ENCODE data around the gene STX2. TPM values are rescaled to one million over a fixed set of nuclear protein-coding genes. Genes with fewer than 3 reads are reported as not detected.
A peak's percentile ranks its signal among the peaks of the same experiment; 100 is the strongest.

STX2 gene
- total RNA-seq, 1 donor, result 43.8 TPM

DNA sequence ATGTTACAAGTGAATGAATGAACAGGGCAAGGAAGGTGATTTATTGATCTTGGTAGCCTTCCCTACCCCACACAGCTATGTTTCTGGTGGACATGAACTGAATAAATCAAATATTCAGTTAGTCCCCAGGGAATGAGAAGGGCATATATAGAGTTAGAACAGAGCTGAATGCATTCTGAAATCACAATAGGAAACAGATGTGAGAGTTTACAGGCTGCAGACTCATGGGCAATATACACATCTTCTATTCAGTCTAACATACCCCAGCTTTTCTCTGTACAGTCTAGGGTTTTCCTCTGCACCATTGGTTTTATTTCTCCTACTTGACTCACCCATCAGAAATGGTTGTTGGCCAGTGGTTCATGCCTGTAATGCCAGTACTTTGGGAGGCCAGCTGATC, 7.3 kb upstream of the STX2 start:
- Histone ChIP-seq H3K4me1 (ENCODE audit: insufficient read depth, low read length) (peaks cover 8% of the 10 kb centered on the region), H3K27ac (ENCODE audit: low read depth, low read length) (no peak overlapping the region), H3K79me2 (ENCODE audit: insufficient read depth, low read length) (no peaks in the 10 kb centered on the region), H3K36me3 (ENCODE audit: insufficient read depth, low read length) (no peaks in the 10 kb centered on the region), H3K9me3 (ENCODE audit: low read depth, low read length) (no peaks in the 10 kb centered on the region), H3K4me3 (ENCODE audit: insufficient read depth, low read length) (no peak overlapping the region), H2AFZ (ENCODE audit: low read length) (no peak overlapping the region), H3K4me2 (ENCODE audit: insufficient read depth, low read length) (no peak overlapping the region), H3K27me3 (ENCODE audit: insufficient read depth, low read length) (no peaks in the 10 kb centered on the region), H4K20me1 (ENCODE audit: insufficient read depth, low read length) (no peaks in the 10 kb centered on the region)
- TF ChIP-seq, protein P1, sequence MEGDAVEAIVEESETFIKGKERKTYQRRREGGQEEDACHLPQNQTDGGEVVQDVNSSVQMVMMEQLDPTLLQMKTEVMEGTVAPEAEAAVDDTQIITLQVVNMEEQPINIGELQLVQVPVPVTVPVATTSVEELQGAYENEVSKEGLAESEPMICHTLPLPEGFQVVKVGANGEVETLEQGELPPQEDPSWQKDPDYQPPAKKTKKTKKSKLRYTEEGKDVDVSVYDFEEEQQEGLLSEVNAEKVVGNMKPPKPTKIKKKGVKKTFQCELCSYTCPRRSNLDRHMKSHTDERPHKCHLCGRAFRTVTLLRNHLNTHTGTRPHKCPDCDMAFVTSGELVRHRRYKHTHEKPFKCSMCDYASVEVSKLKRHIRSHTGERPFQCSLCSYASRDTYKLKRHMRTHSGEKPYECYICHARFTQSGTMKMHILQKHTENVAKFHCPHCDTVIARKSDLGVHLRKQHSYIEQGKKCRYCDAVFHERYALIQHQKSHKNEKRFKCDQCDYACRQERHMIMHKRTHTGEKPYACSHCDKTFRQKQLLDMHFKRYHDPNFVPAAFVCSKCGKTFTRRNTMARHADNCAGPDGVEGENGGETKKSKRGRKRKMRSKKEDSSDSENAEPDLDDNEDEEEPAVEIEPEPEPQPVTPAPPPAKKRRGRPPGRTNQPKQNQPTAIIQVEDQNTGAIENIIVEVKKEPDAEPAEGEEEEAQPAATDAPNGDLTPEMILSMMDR (IDR thresholded peaks at IDR 0.05; ENCODE audit: extremely low read depth, low read depth, low read length), result no peak
- DNase-seq (ENCODE audit: insufficient read length, low spot score, missing footprints), result no peak

GRCh38 chr12:130839770-130840404, 837 bp upstream of the STX2 start:
- Histone ChIP-seq H3K36me3 (ENCODE audit: insufficient read depth, low read length) (peaks cover 1% of the 10 kb centered on the region), H3K4me2 (ENCODE audit: insufficient read depth, low read length) (peak overlapping the region; percentile 90), H4K20me1 (ENCODE audit: insufficient read depth, low read length) (peaks cover 8% of the 10 kb centered on the region), H2AFZ (ENCODE audit: low read length) (peak overlapping the region; percentile 89), H3K79me2 (ENCODE audit: insufficient read depth, low read length) (peaks cover 35% of the 10 kb centered on the region), H3K9me3 (ENCODE audit: low read depth, low read length) (no peaks in the 10 kb centered on the region), H3K27ac (ENCODE audit: low read depth, low read length) (no peak overlapping the region), H3K27me3 (ENCODE audit: insufficient read depth, low read length) (no peaks in the 10 kb centered on the region), H3K4me1 (ENCODE audit: insufficient read depth, low read length) (peaks cover 10% of the 10 kb centered on the region), H3K4me3 (ENCODE audit: insufficient read depth, low read length) (peak overlapping the region; percentile 86)
- TF ChIP-seq, protein P1 (IDR thresholded peaks at IDR 0.05; ENCODE audit: extremely low read depth, low read depth, low read length), result no peak
- DNase-seq (ENCODE audit: insufficient read length, low spot score, missing footprints), result no peak

DNA sequence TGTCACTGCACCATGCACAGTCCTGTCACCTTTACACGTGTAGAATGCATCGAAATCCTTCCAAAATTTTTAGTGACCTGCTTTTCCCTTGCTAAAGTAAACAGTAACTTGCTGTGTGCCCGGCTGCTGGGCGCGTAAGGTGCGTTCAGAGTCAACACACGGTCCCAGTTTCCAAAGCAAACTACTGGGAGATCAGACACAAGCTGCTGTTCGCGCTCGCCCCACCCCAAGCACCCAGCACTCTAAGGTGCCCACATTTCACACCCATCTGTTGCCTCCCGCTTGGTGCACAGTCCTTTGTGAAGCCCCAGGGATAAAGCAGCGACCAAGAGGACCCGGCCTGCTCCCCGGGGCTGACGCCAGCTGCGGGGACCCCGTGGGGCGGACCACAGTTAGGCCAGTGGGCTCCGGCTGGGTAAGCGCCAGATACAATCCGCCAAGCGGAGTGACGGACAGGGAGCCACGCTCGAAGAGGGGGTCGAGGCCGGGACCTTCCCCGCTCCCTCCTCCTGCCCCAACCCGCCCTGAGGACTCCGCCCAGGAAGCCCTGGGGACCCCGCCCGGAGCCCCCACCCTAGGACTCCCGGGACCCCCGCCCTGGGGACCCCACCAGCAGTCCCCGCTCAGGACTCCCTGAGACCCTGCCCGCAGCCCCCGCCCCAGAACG, 633 bp downstream of the STX2 start:
- Histone ChIP-seq H3K4me3 (ENCODE audit: insufficient read depth, low read length) (peak overlapping the region; percentile 86), H3K9me3 (ENCODE audit: low read depth, low read length) (no peaks in the 10 kb centered on the region), H3K4me2 (ENCODE audit: insufficient read depth, low read length) (peak overlapping the region; percentile 93), H3K79me2 (ENCODE audit: insufficient read depth, low read length) (peaks cover 45% of the 10 kb centered on the region), H3K36me3 (ENCODE audit: insufficient read depth, low read length) (peaks cover 2% of the 10 kb centered on the region), H3K4me1 (ENCODE audit: insufficient read depth, low read length) (peaks cover 10% of the 10 kb centered on the region), H3K27me3 (ENCODE audit: insufficient read depth, low read length) (no peaks in the 10 kb centered on the region), H3K27ac (ENCODE audit: low read depth, low read length) (peak overlapping the region; percentile 28), H2AFZ (ENCODE audit: low read length) (peak overlapping the region; percentile 85), H4K20me1 (ENCODE audit: insufficient read depth, low read length) (peaks cover 10% of the 10 kb centered on the region)
- no peak for DNase-seq (ENCODE audit: insufficient read length, low spot score, missing footprints)
- TF ChIP-seq, protein P1 (IDR thresholded peaks at IDR 0.05; ENCODE audit: extremely low read depth, low read depth, low read length), result no peak

GRCh38 chr12:130835436-130835835, 3.6 kb downstream of the STX2 start:
- peaks cover 21% of the 10 kb centered on the region for H3K4me1 ChIP-seq (ENCODE audit: insufficient read depth, low read length)
- H3K9me3 ChIP-seq (ENCODE audit: low read depth, low read length), result no peaks in the 10 kb centered on the region
- H4K20me1 ChIP-seq (ENCODE audit: insufficient read depth, low read length), result peaks cover 25% of the 10 kb centered on the region
- no peak overlapping the region for H3K27ac ChIP-seq (ENCODE audit: low read depth, low read length)
- H3K27me3 ChIP-seq (ENCODE audit: insufficient read depth, low read length), result no peaks in the 10 kb centered on the region
- H3K36me3 ChIP-seq (ENCODE audit: insufficient read depth, low read length), result peaks cover 2% of the 10 kb centered on the region
- no peak for DNase-seq (ENCODE audit: insufficient read length, low spot score, missing footprints)
- H3K79me2 ChIP-seq (ENCODE audit: insufficient read depth, low read length), result peaks cover 71% of the 10 kb centered on the region
- TF ChIP-seq, protein P1 (IDR thresholded peaks at IDR 0.05; ENCODE audit: extremely low read depth, low read depth, low read length), result no peak
- H3K4me2 ChIP-seq (ENCODE audit: insufficient read depth, low read length), result no peak overlapping the region
- H3K4me3 ChIP-seq (ENCODE audit: insufficient read depth, low read length), result no peak overlapping the region
- H2AFZ ChIP-seq (ENCODE audit: low read length), result no peak overlapping the region

All from osteoblast (primary cell).